Osteocyte (in vitro differentiated cells): ENCODE measurements around the gene SLCO3A1. TPM values are rescaled to one million over a fixed set of nuclear protein-coding genes. Genes with fewer than 3 reads are reported as not detected.

Experiments used
- DNase-seq: peaks from one replicate; pipeline ENCODE4 v3.0.0; 2021; ENCODE audit warnings: mixed read lengths; ENCODE audit not compliant: unreplicated experiment; ENCODE audit errors: extremely low spot score
- H3K27ac Mint-ChIP-seq: one replicate; pipeline ENCODE4 v1.8.0; 2021; ENCODE audit warnings: mild to moderate bottlenecking, mixed read lengths; ENCODE audit not compliant: unreplicated experiment
- H3K27me3 Mint-ChIP-seq: one replicate; pipeline ENCODE4 v1.8.0; 2021; ENCODE audit warnings: mixed read lengths; ENCODE audit not compliant: unreplicated experiment
- H3K36me3 Mint-ChIP-seq: one replicate; pipeline ENCODE4 v1.8.0; 2021; ENCODE audit warnings: mixed read lengths; ENCODE audit not compliant: unreplicated experiment
- H3K4me1 Mint-ChIP-seq: one replicate; pipeline ENCODE4 v1.8.0; 2021; ENCODE audit warnings: mixed read lengths; ENCODE audit not compliant: unreplicated experiment
- H3K4me3 Mint-ChIP-seq: one replicate; pipeline ENCODE4 v1.8.0; 2021; ENCODE audit warnings: mild to moderate bottlenecking, moderate library complexity, mixed read lengths; ENCODE audit not compliant: unreplicated experiment
- H3K9me3 Mint-ChIP-seq: one replicate; pipeline ENCODE4 v1.8.0; 2021; ENCODE audit warnings: mixed read lengths; ENCODE audit not compliant: unreplicated experiment
- total RNA-seq: library from RNA; stranded (reverse); gene quantifications from 2 replicates; pipeline ENCODE4 v1.2.1, GENCODE V29; 2021
- TF ChIP-seq, protein P1 (sequence below): fragments of 200-600 bp; sonication (generic); IDR thresholded peaks from 2 replicates; pipeline ENCODE4 v1.5.0; 2021; ENCODE audit warnings: antibody characterized with exemption, mild to moderate bottlenecking, moderate library complexity

Gene SLCO3A1
- total RNA-seq, 1 donor from 2014 or later: 1.3 TPM

DNA sequence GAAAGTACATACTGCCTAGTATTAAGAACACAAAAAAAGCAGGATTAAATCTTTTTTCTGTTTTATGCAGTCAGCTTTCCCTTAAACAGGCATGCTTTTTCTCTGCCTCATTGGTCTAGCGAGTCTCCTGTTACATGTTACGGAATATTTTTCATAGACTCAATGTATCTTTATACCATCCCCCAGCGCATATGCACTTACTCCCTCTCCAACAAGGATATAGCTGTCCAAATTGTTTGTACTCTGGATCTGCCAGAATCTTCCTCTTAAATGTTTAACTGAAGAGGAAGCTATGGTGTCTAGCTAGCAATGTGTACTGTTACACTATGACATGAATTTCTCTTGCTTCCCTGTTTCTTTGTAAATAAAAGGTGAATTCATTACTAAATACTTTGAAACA is 9.2 kb upstream of the SLCO3A1 start:
- Mint-ChIP-seq H3K4me3 (no peak overlapping the region), H3K27ac (no peak overlapping the region), H3K36me3 (no peaks in the 10 kb centered on the region), H3K4me1 (no peaks in the 10 kb centered on the region), H3K27me3 (peaks cover 20% of the 10 kb centered on the region), H3K9me3 (peaks cover 8% of the 10 kb centered on the region)
- TF ChIP-seq, protein P1, sequence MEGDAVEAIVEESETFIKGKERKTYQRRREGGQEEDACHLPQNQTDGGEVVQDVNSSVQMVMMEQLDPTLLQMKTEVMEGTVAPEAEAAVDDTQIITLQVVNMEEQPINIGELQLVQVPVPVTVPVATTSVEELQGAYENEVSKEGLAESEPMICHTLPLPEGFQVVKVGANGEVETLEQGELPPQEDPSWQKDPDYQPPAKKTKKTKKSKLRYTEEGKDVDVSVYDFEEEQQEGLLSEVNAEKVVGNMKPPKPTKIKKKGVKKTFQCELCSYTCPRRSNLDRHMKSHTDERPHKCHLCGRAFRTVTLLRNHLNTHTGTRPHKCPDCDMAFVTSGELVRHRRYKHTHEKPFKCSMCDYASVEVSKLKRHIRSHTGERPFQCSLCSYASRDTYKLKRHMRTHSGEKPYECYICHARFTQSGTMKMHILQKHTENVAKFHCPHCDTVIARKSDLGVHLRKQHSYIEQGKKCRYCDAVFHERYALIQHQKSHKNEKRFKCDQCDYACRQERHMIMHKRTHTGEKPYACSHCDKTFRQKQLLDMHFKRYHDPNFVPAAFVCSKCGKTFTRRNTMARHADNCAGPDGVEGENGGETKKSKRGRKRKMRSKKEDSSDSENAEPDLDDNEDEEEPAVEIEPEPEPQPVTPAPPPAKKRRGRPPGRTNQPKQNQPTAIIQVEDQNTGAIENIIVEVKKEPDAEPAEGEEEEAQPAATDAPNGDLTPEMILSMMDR: no peak
- no peak for DNase-seq

DNA sequence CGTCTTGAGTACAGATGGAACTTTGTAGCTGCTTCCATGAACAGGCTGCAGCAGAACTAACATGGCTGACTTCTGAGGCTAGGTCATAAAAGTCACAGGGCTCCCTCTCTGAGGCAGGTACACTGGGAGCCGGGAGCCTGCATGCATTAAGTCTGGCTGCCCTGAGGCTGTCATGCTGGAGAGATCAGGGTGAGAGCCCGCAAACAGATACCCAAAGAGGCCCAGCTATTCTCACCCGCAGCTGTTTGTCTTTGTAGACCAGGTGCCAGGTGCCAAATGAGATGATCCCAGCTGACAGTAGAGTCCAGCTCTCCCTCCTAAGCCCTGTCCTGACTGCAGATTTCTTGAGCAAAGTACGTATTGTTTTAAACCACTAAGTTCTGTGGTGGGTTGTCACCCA is 8.6 kb upstream of the SLCO3A1 start:
- Mint-ChIP-seq H3K4me3 (no peak overlapping the region), H3K27me3 (peaks cover 23% of the 10 kb centered on the region)

DNA sequence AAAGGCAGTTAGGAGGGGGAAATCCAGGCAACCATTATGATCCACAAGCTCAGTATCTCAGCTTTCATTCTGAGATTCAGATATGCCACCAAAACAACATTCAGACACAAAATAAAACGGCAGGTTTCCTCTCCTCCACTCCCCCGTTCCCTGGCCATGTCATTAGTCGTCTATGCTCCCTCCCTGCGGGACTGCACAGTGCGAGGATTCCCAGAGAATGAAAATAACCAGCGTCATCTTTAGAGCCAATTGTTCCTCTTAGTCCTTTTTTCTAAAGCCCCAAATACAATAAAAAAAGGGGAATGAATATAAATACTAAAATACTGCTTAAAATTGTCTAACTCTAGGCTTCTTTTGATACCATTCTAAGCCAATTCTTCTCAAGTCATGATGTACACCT is 7.8 kb upstream of the SLCO3A1 start:
- Mint-ChIP-seq H3K27me3 (peaks cover 23% of the 10 kb centered on the region), H3K36me3 (no peaks in the 10 kb centered on the region), H3K27ac (no peak overlapping the region), H3K4me1 (no peaks in the 10 kb centered on the region), H3K9me3 (peaks cover 8% of the 10 kb centered on the region), H3K4me3 (no peak overlapping the region)
- TF ChIP-seq, protein P1: no peak
- peak; percentile 25 for DNase-seq

More for the DNA sequence above, 8.6 kb upstream of the SLCO3A1 start:
- H3K36me3 Mint-ChIP-seq: no peaks in the 10 kb centered on the region
- H3K9me3 Mint-ChIP-seq: peaks cover 8% of the 10 kb centered on the region
- TF ChIP-seq, protein P1: no peak
- peak; percentile 27 for DNase-seq
- no peak overlapping the region for H3K27ac Mint-ChIP-seq
- H3K4me1 Mint-ChIP-seq: no peaks in the 10 kb centered on the region

DNA sequence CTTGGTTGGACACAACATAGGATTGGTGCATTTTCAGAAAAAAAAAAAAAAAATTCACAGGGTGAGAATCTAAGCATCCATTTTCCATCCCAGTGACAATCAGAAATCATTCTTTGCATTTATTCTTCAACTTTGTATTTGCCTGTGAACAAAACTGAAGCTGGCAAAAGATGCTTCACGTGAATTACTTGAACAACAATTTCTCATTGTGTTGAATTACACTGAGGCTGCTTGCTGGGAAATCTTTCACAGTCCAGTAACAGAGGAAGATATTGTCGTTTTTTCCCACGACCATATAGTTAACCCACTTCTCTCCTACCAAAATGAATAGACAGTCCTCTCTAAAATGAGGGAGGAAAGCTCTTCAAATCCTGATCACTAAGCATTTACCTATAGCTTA is 4.3 kb upstream of the SLCO3A1 start:
- TF ChIP-seq, protein P1: no peak
- Mint-ChIP-seq H3K9me3 (no peaks in the 10 kb centered on the region), H3K4me3 (no peak overlapping the region), H3K4me1 (peaks cover 8% of the 10 kb centered on the region), H3K27ac (no peak overlapping the region), H3K36me3 (no peaks in the 10 kb centered on the region), H3K27me3 (peaks cover 23% of the 10 kb centered on the region)
- no peak for DNase-seq

DNA sequence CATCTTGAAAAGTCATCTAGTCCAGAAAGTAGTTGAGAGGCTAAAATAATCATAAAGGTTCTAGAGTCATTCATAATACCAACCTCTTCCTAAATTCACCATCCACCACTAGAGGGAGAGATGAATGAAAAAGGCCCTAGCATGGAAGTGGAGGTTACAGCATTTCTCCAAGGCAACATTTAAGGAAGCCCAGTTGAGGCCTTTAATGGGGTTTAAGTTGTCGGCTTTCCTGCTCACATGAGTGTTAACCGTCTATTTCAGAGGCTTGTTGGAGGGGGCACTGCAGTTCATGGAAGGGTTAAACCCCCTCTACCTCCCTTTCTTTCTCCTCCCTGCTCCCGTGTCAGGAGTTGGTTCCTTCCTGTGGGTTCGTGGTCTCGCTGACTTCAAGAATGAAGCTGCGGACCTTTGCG is 3.8 kb upstream of the SLCO3A1 start:
- TF ChIP-seq, protein P1: peak; percentile 57
- peaks cover 8% of the 10 kb centered on the region for H3K4me1 Mint-ChIP-seq
- no peaks in the 10 kb centered on the region for H3K9me3 Mint-ChIP-seq
- H3K4me3 Mint-ChIP-seq: no peak overlapping the region
- no peak overlapping the region for H3K27ac Mint-ChIP-seq
- peak; percentile 32 for DNase-seq
- peaks cover 23% of the 10 kb centered on the region for H3K27me3 Mint-ChIP-seq
- no peaks in the 10 kb centered on the region for H3K36me3 Mint-ChIP-seq
